DND-41 (cell line): ENCODE results near the gene ILRUN.

Source experiments
- CTCF ChIP-seq: IDR thresholded peaks from 2 replicates; pipeline ENCODE4 v1.5.1; 2012; ENCODE audit warnings: borderline replicate concordance, low read length, moderate library complexity, mild to moderate bottlenecking; ENCODE audit not compliant: poor library complexity, severe bottlenecking; ENCODE audit errors: extremely low read depth
- EZH2 ChIP-seq: IDR thresholded peaks from 3 replicates; pipeline ENCODE4 v1.6.1; 2012; ENCODE audit warnings: borderline replicate concordance, low read depth, mild to moderate bottlenecking, moderate library complexity, low read length, inconsistent platforms; ENCODE audit not compliant: severe bottlenecking

DNA sequence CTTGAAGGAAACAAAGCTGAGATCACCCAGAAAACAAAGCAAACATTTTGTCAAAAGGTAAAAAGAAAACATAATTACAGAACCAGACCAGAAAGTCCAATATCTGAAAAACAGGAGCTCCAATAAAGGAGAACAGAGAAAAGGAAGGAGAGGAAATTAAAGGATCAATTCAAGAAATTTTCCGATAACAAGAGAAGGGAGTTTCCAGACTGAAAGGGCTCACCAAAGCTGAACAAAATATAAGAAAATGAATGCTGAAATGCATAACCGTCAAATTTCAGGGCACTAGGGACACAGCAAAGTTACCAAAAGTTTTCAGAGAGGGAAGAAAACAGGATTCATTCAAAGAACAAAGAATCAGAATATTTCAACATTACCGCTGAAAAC is 23.9 kb downstream of the ILRUN start:
- TF ChIP-seq CTCF (no peak), EZH2 (no peak)
